RWPE2 (cell line): ENCODE data around the gene TECPR2.

Source experiments
- ATAC-seq: fragments of 200-7000 bp; cut with Tn5 transposase; 3 replicates; pipeline ENCODE4 v1.9.1; 2021; ENCODE audit warnings: low read depth
- DNase-seq: peaks from one replicate; pipeline ENCODE4 v3.0.0-alpha.2; 2020; ENCODE audit warnings: low spot score
- H3K27ac ChIP-seq: fragments of 450-650 bp; 2 replicates; pipeline ENCODE4 v1.5.1; 2017; ENCODE audit warnings: mild to moderate bottlenecking; ENCODE audit not compliant: poor library complexity, severe bottlenecking
- H3K27me3 ChIP-seq: fragments of 250-450 bp; sonication (Bioruptor Pico); 2 replicates; pipeline ENCODE4 v1.5.1; 2021; ENCODE audit warnings: mild to moderate bottlenecking, moderate library complexity; ENCODE audit not compliant: insufficient read depth, poor library complexity, severe bottlenecking
- H3K36me3 ChIP-seq: fragments of 250-450 bp; sonication (Bioruptor Pico); 2 replicates; pipeline ENCODE4 v1.5.1; 2020; ENCODE audit warnings: low read depth, mild to moderate bottlenecking, moderate library complexity
- H3K4me1 ChIP-seq: fragments of 250-450 bp; sonication (Bioruptor Pico); 2 replicates; pipeline ENCODE4 v1.5.1; 2021; ENCODE audit warnings: mild to moderate bottlenecking, moderate library complexity; ENCODE audit not compliant: insufficient read depth, poor library complexity, severe bottlenecking
- H3K4me3 ChIP-seq: fragments of 250-450 bp; sonication (Bioruptor Pico); 2 replicates; pipeline ENCODE4 v1.5.1; 2021; ENCODE audit warnings: mild to moderate bottlenecking, moderate library complexity; ENCODE audit not compliant: severe bottlenecking
- H3K9me3 ChIP-seq: fragments of 250-450 bp; sonication (Bioruptor Pico); 2 replicates; pipeline ENCODE4 v1.5.1; 2021; ENCODE audit warnings: mild to moderate bottlenecking, moderate library complexity; ENCODE audit not compliant: severe bottlenecking
- CTCF ChIP-seq: fragments of 450-650 bp; IDR thresholded peaks from one replicate; pipeline ENCODE4 v1.5.1; 2017; ENCODE audit warnings: mild to moderate bottlenecking, moderate library complexity; ENCODE audit not compliant: poor library complexity, severe bottlenecking

Gene TECPR2

GRCh38 chr14:102362545-102363181, at the start of gene TECPR2, which contains the start of gene CINP:
Gene TECPR2, plus strand, starts transcription at chr14:102362941. Its CDS starts 13,781 bp downstream, at chr14:102376722.
Gene CINP, minus strand, starts transcription at chr14:102362890. Its CDS starts 39 bp downstream, at chr14:102362851.
- H3K4me1 ChIP-seq: peaks cover 7% of the 10 kb centered on the region
- H3K27ac ChIP-seq: peak within 1 kb of the TSS; percentile 61
- peak within 1 kb of the TSS; percentile 74 for H3K4me3 ChIP-seq

GRCh38 chr14:102314242-102315011, 48.3 kb upstream of the TECPR2 start:
- Histone ChIP-seq H3K4me1 (peaks cover 17% of the 10 kb centered on the region), H3K27me3 (no peaks in the 10 kb centered on the region), H3K9me3 (no peaks in the 10 kb centered on the region), H3K36me3 (no peaks in the 10 kb centered on the region), H3K27ac (no peak overlapping the region), H3K4me3 (peak overlapping the region; percentile 27)
- ATAC-seq: peak; percentile 55
- peak; percentile 86 for DNase-seq
- peak; percentile 100 for TF ChIP-seq CTCF

More at GRCh38 chr14:102362545-102363181, at the start of gene TECPR2, which contains the start of gene CINP:
- no peak for TF ChIP-seq CTCF
- Histone ChIP-seq H3K36me3 (peaks cover 18% of the 10 kb centered on the region), H3K9me3 (no peaks in the 10 kb centered on the region), H3K27me3 (no peaks in the 10 kb centered on the region)
- ATAC-seq: peak; percentile 97
- DNase-seq: peak; percentile 99

GRCh38 chr14:102315121-102315520, 47.6 kb upstream of the TECPR2 start:
- Histone ChIP-seq H3K36me3 (no peaks in the 10 kb centered on the region), H3K4me3 (no peak overlapping the region)

GRCh38 chr14:102316338-102316742, 46.4 kb upstream of the TECPR2 start:
- no peak for ATAC-seq
- peak overlapping the region; percentile 46 for H3K27ac ChIP-seq
- H3K4me1 ChIP-seq: peaks cover 17% of the 10 kb centered on the region
- H3K27me3 ChIP-seq: no peaks in the 10 kb centered on the region
- DNase-seq: no peak
- H3K9me3 ChIP-seq: no peaks in the 10 kb centered on the region
- TF ChIP-seq CTCF: no peak
- no peaks in the 10 kb centered on the region for H3K36me3 ChIP-seq
- H3K4me3 ChIP-seq: peak overlapping the region; percentile 52

More at GRCh38 chr14:102315121-102315520, 47.6 kb upstream of the TECPR2 start:
- no peaks in the 10 kb centered on the region for H3K27me3 ChIP-seq
- H3K4me1 ChIP-seq: peaks cover 17% of the 10 kb centered on the region
- DNase-seq (no peak), ATAC-seq (no peak)
- no peak for TF ChIP-seq CTCF
- no peak overlapping the region for H3K27ac ChIP-seq
- no peaks in the 10 kb centered on the region for H3K9me3 ChIP-seq
